HG03175 (cell line): Measurements from ENCODE around the gene VPS41.

Experiments
- ATAC-seq: cut with Tn5 transposase; IDR thresholded peaks from one replicate; pipeline ENCODE4 v1.9.1; 2021; ENCODE audit warnings: mild to moderate bottlenecking, moderate library complexity; ENCODE audit not compliant: unreplicated experiment

VPS41 gene

GRCh38 chr7:38675494-38676106 lies 233.4 kb downstream of the VPS41 start:
- no peak for ATAC-seq

GRCh38 chr7:38674513-38674912 lies 234.5 kb downstream of the VPS41 start:
- ATAC-seq: no peak

DNA sequence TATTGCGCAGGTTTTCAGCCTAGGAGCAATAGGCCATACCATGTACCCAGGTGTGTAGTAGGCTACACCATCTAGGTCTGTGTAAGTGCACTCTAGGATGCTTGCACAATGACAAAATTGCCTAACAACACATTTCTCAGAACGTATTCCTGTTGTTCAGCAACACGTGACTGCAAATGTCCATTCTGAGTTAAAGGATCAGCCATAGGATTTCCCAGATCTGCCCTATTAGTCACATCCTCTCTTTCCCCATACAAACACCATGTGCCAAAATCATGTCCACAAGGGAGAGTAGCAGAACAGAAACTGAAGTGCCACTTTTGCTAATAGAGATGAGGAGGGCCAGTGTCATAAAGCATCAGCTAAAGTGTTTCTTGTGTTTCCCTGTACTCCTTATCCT lies 235.2 kb downstream of the VPS41 start:
- no peak for ATAC-seq
